Activated naive CD8-positive, alpha-beta T cell treated with anti-CD3 and anti-CD28 coated beads, Interleukin-2, amount 50 U/mL, for 16 hours (primary cell): Measurements from ENCODE around the gene PRDX5.
A peak's percentile ranks its signal among the peaks of the same experiment; 100 is the strongest.

Experiments used
- DNase-seq: peaks from one replicate; pipeline ENCODE4 v3.0.0-alpha.2; 2020; ENCODE audit warnings: low read depth, low spot score

The PRDX5 gene

GRCh38 chr11:64324692-64325469, 7.0 kb downstream of the PRDX5 start:
- no peak for DNase-seq

GRCh38 chr11:64327375-64327774, 9.5 kb downstream of the PRDX5 start:
- no peak for DNase-seq

- DNase-seq, result no peak
Observed at GRCh38 chr11:64327993-64328392, 10.1 kb downstream of the PRDX5 start.

- no peak for DNase-seq
Observed at GRCh38 chr11:64330888-64331287, 13.0 kb downstream of the PRDX5 start.

- DNase-seq, result no peak
Observed at GRCh38 chr11:64331569-64332371, 13.8 kb downstream of the PRDX5 start.

- no peak for DNase-seq
Observed at GRCh38 chr11:64333556-64333955, 15.6 kb downstream of the PRDX5 start.

- no peak for DNase-seq
Observed at GRCh38 chr11:64334764-64335735, 17.1 kb downstream of the PRDX5 start.

- no peak for DNase-seq
Observed at GRCh38 chr11:64337538-64338249, 19.8 kb downstream of the PRDX5 start.

GRCh38 chr11:64338716-64339115, 20.8 kb downstream of the PRDX5 start:
- DNase-seq, result no peak

- no peak for DNase-seq
Observed at GRCh38 chr11:64339286-64339685, 21.4 kb downstream of the PRDX5 start.

- peak; percentile 65 for DNase-seq
Observed at GRCh38 chr11:64339754-64340408, 22.0 kb downstream of the PRDX5 start, which contains the start of gene CCDC88B. Gene CCDC88B, plus strand, starts transcription at chr11:64340204. Its CDS starts 63 bp downstream, at chr11:64340267.

- DNase-seq, result peak; percentile 61
Observed at GRCh38 chr11:64340671-64341335, 22.9 kb downstream of the PRDX5 start.

GRCh38 chr11:64341429-64341828, 23.5 kb downstream of the PRDX5 start:
- DNase-seq, result no peak

- DNase-seq, result peak; percentile 75
Observed at GRCh38 chr11:64341851-64342791, 24.2 kb downstream of the PRDX5 start.

GRCh38 chr11:64342869-64343745, 25.2 kb downstream of the PRDX5 start:
- no peak for DNase-seq

- no peak for DNase-seq
Observed at GRCh38 chr11:64343767-64344559, 26.0 kb downstream of the PRDX5 start.

GRCh38 chr11:64344787-64345186, 26.9 kb downstream of the PRDX5 start:
- no peak for DNase-seq
